OCI-LY1 (cell line): ENCODE data around the gene SORBS2.

Experiments
- H2AFZ ChIP-seq: fragments of 200-600 bp; sonication (generic), shearing (Covaris generic); 2 replicates; pipeline ENCODE4 v1.6.0; 2014; ENCODE audit warnings: antibody characterized with exemption, mild to moderate bottlenecking, low read length
- H3F3A ChIP-seq: fragments of 200-600 bp; sonication (generic), shearing (Covaris generic); 2 replicates; pipeline ENCODE4 v1.6.0; 2014; ENCODE audit warnings: mild to moderate bottlenecking, antibody characterized with exemption, low read length, moderate library complexity; ENCODE audit not compliant: insufficient read depth
- H3K27ac ChIP-seq: fragments of 200-600 bp; sonication (generic); 2 replicates; pipeline ENCODE4 v1.5.1; 2014; ENCODE audit warnings: low read length, mixed run types, mild to moderate bottlenecking, low read depth; ENCODE audit not compliant: poor library complexity, severe bottlenecking
- H3K27me3 ChIP-seq: fragments of 200-600 bp; sonication (generic); 2 replicates; pipeline ENCODE4 v1.6.0; 2014; ENCODE audit warnings: antibody characterized with exemption, mild to moderate bottlenecking, low read length, moderate library complexity; ENCODE audit not compliant: insufficient read depth
- H3K36me3 ChIP-seq: fragments of 200-600 bp; sonication (generic); 2 replicates; pipeline ENCODE4 v1.6.1; 2014; ENCODE audit warnings: mild to moderate bottlenecking, antibody characterized with exemption, low read length, moderate library complexity, mixed read lengths; ENCODE audit not compliant: insufficient read depth
- H3K4me1 ChIP-seq: fragments of 200-600 bp; sonication (generic); 2 replicates; pipeline ENCODE4 v1.5.1; 2014; ENCODE audit warnings: mild to moderate bottlenecking, low read length, moderate library complexity; ENCODE audit not compliant: insufficient read depth, severe bottlenecking
- H3K4me2 ChIP-seq: fragments of 200-600 bp; sonication (generic), shearing (Covaris generic); 2 replicates; pipeline ENCODE4 v1.6.1; 2014; ENCODE audit warnings: low read length
- H3K4me3 ChIP-seq: fragments of 200-600 bp; sonication (generic); 2 replicates; pipeline ENCODE4 v1.5.1; 2014; ENCODE audit warnings: low read length, low read depth, mild to moderate bottlenecking, mixed read lengths; ENCODE audit not compliant: poor library complexity, severe bottlenecking
- H3K79me2 ChIP-seq: fragments of 200-600 bp; shearing (Covaris generic); 2 replicates; pipeline ENCODE4 v1.6.1; 2016; ENCODE audit warnings: mixed run types, low read length, mixed read lengths; ENCODE audit not compliant: insufficient read depth
- H3K9ac ChIP-seq: fragments of 200-600 bp; sonication (generic), shearing (Covaris generic); 2 replicates; pipeline ENCODE4 v1.6.1; 2014; ENCODE audit warnings: mild to moderate bottlenecking, low read length, mixed read lengths
- H3K9me2 ChIP-seq: fragments of 200-600 bp; sonication (generic), shearing (Covaris generic); 2 replicates; pipeline ENCODE4 v1.6.1; 2014; ENCODE audit warnings: low read depth, mild to moderate bottlenecking, low read length, mixed read lengths
- H3K9me3 ChIP-seq: fragments of 200-600 bp; shearing (Covaris generic); 2 replicates; pipeline ENCODE4 v1.6.1; 2014; ENCODE audit warnings: low read length, mixed read lengths
- H4K20me1 ChIP-seq: fragments of 200-600 bp; sonication (generic), shearing (Covaris generic); 2 replicates; pipeline ENCODE4 v1.6.0; 2016; ENCODE audit warnings: mild to moderate bottlenecking, low read length; ENCODE audit not compliant: insufficient read depth
- EZH2 ChIP-seq: fragments of 200-600 bp; sonication (generic), shearing (Covaris generic); IDR thresholded peaks from 2 replicates; pipeline ENCODE4 v1.8.0; 2017; ENCODE audit warnings: borderline replicate concordance, mixed run types, mild to moderate bottlenecking, antibody characterized with exemption, low read length, moderate library complexity, mixed read lengths
- TF ChIP-seq, protein P1 (sequence below): fragments of 200-600 bp; sonication (generic), shearing (Covaris generic); IDR thresholded peaks from 2 replicates; pipeline ENCODE4 v1.5.1; 2017; ENCODE audit warnings: mild to moderate bottlenecking, antibody characterized with exemption, low read length, moderate library complexity, mixed read lengths

The SORBS2 gene

DNA sequence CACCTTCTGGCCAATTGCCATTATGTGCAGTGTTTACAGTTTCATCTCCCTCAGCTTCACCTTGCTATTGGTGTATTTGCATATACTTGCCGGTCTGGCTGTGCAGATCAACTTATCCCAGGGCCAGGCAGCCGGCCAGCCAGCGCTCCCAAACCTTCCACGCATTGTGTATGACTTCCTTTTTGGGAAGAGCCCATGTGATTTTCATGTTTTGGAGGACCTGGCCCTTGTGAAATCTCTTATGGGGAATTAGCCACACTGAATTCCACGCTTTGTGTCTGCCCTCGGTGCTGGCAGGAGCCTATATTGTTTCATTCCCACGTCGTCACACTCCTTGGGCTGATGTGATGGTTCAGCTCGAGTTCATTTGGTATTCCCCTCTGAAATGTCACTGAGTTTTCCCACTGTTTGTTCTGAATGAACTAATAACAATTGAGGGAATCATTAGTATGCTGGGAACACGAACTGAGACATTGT, 270.7 kb downstream of the SORBS2 start:
- Histone ChIP-seq H3K27ac (no peak overlapping the region), H3K9me2 (no peaks in the 10 kb centered on the region), H3F3A (no peaks in the 10 kb centered on the region), H3K9ac (no peak overlapping the region), H3K9me3 (no peaks in the 10 kb centered on the region), H3K4me2 (no peak overlapping the region), H3K36me3 (no peaks in the 10 kb centered on the region), H3K4me3 (no peak overlapping the region), H4K20me1 (no peaks in the 10 kb centered on the region), H3K27me3 (peaks cover 12% of the 10 kb centered on the region; the same call in 1 of the 2 replicates), H2AFZ (no peak overlapping the region), H3K4me1 (peaks cover 4% of the 10 kb centered on the region), H3K79me2 (no peaks in the 10 kb centered on the region)
- no peak for TF ChIP-seq EZH2
- TF ChIP-seq, protein P1, sequence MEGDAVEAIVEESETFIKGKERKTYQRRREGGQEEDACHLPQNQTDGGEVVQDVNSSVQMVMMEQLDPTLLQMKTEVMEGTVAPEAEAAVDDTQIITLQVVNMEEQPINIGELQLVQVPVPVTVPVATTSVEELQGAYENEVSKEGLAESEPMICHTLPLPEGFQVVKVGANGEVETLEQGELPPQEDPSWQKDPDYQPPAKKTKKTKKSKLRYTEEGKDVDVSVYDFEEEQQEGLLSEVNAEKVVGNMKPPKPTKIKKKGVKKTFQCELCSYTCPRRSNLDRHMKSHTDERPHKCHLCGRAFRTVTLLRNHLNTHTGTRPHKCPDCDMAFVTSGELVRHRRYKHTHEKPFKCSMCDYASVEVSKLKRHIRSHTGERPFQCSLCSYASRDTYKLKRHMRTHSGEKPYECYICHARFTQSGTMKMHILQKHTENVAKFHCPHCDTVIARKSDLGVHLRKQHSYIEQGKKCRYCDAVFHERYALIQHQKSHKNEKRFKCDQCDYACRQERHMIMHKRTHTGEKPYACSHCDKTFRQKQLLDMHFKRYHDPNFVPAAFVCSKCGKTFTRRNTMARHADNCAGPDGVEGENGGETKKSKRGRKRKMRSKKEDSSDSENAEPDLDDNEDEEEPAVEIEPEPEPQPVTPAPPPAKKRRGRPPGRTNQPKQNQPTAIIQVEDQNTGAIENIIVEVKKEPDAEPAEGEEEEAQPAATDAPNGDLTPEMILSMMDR, result no peak

DNA sequence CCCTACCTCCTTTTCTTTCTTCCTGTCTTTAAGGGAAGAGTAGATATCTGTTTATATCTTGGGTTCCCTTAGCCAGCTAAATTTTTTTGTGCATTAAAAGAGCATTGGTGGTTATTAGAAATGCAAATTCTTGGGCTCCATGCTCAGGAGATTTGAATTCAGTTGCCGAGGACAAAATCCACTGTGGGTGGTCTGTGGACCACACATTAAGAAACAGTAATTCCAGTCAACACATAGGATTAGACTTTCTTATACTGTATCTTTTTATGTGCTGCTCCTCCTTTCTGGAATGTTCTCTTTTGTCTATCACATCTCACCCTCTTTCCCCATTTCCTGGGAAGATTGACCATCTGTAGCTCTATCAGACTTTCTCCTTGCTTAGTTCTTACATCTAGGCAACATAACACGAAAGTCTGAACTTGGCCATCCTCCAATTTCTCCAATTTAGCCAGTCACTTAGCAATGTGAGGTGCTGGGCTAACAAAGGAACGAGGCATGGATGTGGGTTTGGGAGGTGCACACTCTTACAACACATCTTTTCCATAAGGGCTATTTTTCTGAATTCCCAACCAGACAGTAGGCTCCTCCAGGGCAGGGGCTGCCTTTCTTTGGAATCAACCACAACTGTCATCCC, 271.4 kb downstream of the SORBS2 start:
- no peak overlapping the region for H3K27ac ChIP-seq
- TF ChIP-seq, protein P1, result no peak
- no peak for TF ChIP-seq EZH2
- no peak overlapping the region for H2AFZ ChIP-seq
- H3K79me2 ChIP-seq, result no peaks in the 10 kb centered on the region
- H3F3A ChIP-seq, result no peaks in the 10 kb centered on the region
- no peaks in the 10 kb centered on the region for H3K9me2 ChIP-seq
- H3K9ac ChIP-seq, result no peak overlapping the region
- H3K36me3 ChIP-seq, result no peaks in the 10 kb centered on the region
- peaks cover 12% of the 10 kb centered on the region; the same call in 1 of the 2 replicates for H3K27me3 ChIP-seq
- no peak overlapping the region for H3K4me3 ChIP-seq
- H3K4me2 ChIP-seq, result no peak overlapping the region
- peaks cover 4% of the 10 kb centered on the region for H3K4me1 ChIP-seq
- no peaks in the 10 kb centered on the region for H4K20me1 ChIP-seq
- H3K9me3 ChIP-seq, result no peaks in the 10 kb centered on the region

DNA sequence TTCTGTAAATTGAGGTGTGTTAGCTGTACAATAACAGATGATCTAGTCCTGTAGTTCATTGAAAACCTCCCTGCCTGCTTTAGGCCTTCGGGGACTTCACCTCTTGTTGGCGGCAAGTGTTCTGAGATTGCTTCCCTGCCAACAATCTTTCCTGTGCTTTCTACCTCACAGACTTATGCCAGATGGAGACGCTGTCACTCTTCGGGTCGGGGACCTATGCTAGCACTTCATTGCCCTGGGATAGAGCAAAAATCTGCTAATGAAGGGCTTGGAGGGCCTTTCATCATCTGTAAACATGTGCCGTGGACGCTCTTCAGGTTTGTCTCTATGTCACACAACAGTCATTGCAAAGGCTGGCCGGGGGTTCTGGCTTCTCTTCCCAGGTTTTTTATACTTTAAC, 272.0 kb downstream of the SORBS2 start:
- Histone ChIP-seq H3K4me3 (no peak overlapping the region), H3K36me3 (no peaks in the 10 kb centered on the region), H3K4me1 (peaks cover 4% of the 10 kb centered on the region), H3K27me3 (peaks cover 12% of the 10 kb centered on the region; the same call in 1 of the 2 replicates), H3K9me2 (no peaks in the 10 kb centered on the region), H3K27ac (no peak overlapping the region), H4K20me1 (no peaks in the 10 kb centered on the region), H3F3A (no peaks in the 10 kb centered on the region), H3K4me2 (no peak overlapping the region), H2AFZ (no peak overlapping the region), H3K79me2 (no peaks in the 10 kb centered on the region), H3K9me3 (no peaks in the 10 kb centered on the region), H3K9ac (no peak overlapping the region)
- no peak for TF ChIP-seq EZH2
- TF ChIP-seq, protein P1, result no peak
